Mesendoderm (in vitro differentiated cells): ENCODE data around the gene LRIG1.
A peak's percentile ranks its signal among the peaks of the same experiment; 100 is the strongest.

Source experiments
- DNase-seq: peaks from one replicate; pipeline ENCODE4 v3.0.0; 2013
- H2AK5ac ChIP-seq: 2 replicates; pipeline ENCODE4 v1.6.1; 2013; ENCODE audit warnings: low read length, inconsistent platforms
- H2BK120ac ChIP-seq: 2 replicates; pipeline ENCODE4 v1.6.1; 2013; ENCODE audit warnings: low read depth, mild to moderate bottlenecking, low read length, moderate library complexity, mixed read lengths
- H2BK15ac ChIP-seq: replicated peaks from 2 replicates; pipeline ENCODE4 v1.6.1; 2013; ENCODE audit warnings: low read depth, mild to moderate bottlenecking, moderate library complexity
- H2BK5ac ChIP-seq: 2 replicates; pipeline ENCODE4 v1.6.1; 2013; ENCODE audit warnings: low read length, inconsistent platforms
- H3K18ac ChIP-seq: 2 replicates; pipeline ENCODE4 v1.6.1; 2013; ENCODE audit warnings: mild to moderate bottlenecking, low read length, mixed read lengths
- H3K23ac ChIP-seq: one replicate; pipeline ENCODE4 v1.6.1; 2013; ENCODE audit warnings: low read length
- H3K27ac ChIP-seq: 2 replicates; pipeline ENCODE4 v1.5.1; 2013; ENCODE audit warnings: low read depth, mild to moderate bottlenecking, inconsistent platforms, low read length, moderate library complexity
- H3K27me3 ChIP-seq: 2 replicates; pipeline ENCODE4 v1.6.1; 2013; ENCODE audit warnings: low read length, control low read depth, mild to moderate bottlenecking, inconsistent platforms; ENCODE audit not compliant: insufficient read depth, poor library complexity
- H3K36me3 ChIP-seq: 2 replicates; pipeline ENCODE4 v1.6.1; 2013; ENCODE audit warnings: low read length, inconsistent platforms; ENCODE audit not compliant: control insufficient read depth, insufficient read depth
- H3K4ac ChIP-seq: one replicate; pipeline ENCODE4 v1.6.1; 2013; ENCODE audit warnings: low read depth, mild to moderate bottlenecking, low read length, moderate library complexity
- H3K4me1 ChIP-seq: 2 replicates; pipeline ENCODE4 v1.6.1; 2013; ENCODE audit warnings: low read depth, low read length, inconsistent platforms; ENCODE audit not compliant: control insufficient read depth
- H3K4me2 ChIP-seq: 2 replicates; pipeline ENCODE4 v1.6.1; 2013; ENCODE audit warnings: low read length
- H3K4me3 ChIP-seq: 2 replicates; pipeline ENCODE4 v1.5.1; 2013; ENCODE audit warnings: mild to moderate bottlenecking, low read length
- H3K56ac ChIP-seq: one replicate; pipeline ENCODE4 v1.6.1; 2013; ENCODE audit warnings: low read length
- H3K79me1 ChIP-seq: 2 replicates; pipeline ENCODE4 v1.6.1; 2013; ENCODE audit warnings: low read length, inconsistent platforms
- H3K79me2 ChIP-seq: 2 replicates; pipeline ENCODE4 v1.6.1; 2013; ENCODE audit warnings: mild to moderate bottlenecking, low read length; ENCODE audit not compliant: control insufficient read depth, insufficient read depth
- H3K9ac ChIP-seq: 2 replicates; pipeline ENCODE4 v1.6.1; 2013; ENCODE audit warnings: low read length, inconsistent platforms
- H4K5ac ChIP-seq: one replicate; pipeline ENCODE4 v1.6.1; 2013; ENCODE audit warnings: low read length
- H4K8ac ChIP-seq: one replicate; pipeline ENCODE4 v1.6.1; 2013; ENCODE audit warnings: low read depth, mild to moderate bottlenecking, control low read depth, low read length, moderate library complexity
- WGBS: extraction: QIAGEN DNeasy Blood & Tissue Kit; methylation state at CpG from one replicate; pipeline ENCODE4 v1.1.7; 2013; ENCODE audit warnings: low lambda C conversion rate, missing lambda C conversion rate; ENCODE audit not compliant: insufficient coverage; ENCODE audit errors: extremely low coverage; 5-methylcytosine and 5-hydroxymethylcytosine counted together

Gene LRIG1

GRCh38 chr3:66410976-66411375 lies 89.8 kb downstream of the LRIG1 start:
- H3K4ac ChIP-seq: no peak overlapping the region
- H2BK15ac ChIP-seq: no peak overlapping the region
- no peak overlapping the region for H3K27ac ChIP-seq
- H3K27me3 ChIP-seq: no peaks in the 10 kb centered on the region
- H3K4me1 ChIP-seq: peaks cover 7% of the 10 kb centered on the region
- peaks cover 2% of the 10 kb centered on the region for H3K36me3 ChIP-seq
- H3K9ac ChIP-seq: no peak overlapping the region
- no peak overlapping the region for H3K23ac ChIP-seq
- H3K4me2 ChIP-seq: no peak overlapping the region
- WGBS: no CpG with 5 or more reads among the region's 7 CpGs
- no peak overlapping the region for H4K5ac ChIP-seq
- H3K4me3 ChIP-seq: no peak overlapping the region
- no peak overlapping the region for H2AK5ac ChIP-seq
- peak overlapping the region; percentile 17 for H3K56ac ChIP-seq
- H2BK120ac ChIP-seq: no peak overlapping the region
- no peaks in the 10 kb centered on the region for H3K79me2 ChIP-seq
- no peak for DNase-seq
- H2BK5ac ChIP-seq: no peak overlapping the region
- no peak overlapping the region for H4K8ac ChIP-seq
- no peak overlapping the region for H3K18ac ChIP-seq
- H3K79me1 ChIP-seq: peaks cover 2% of the 10 kb centered on the region

DNA sequence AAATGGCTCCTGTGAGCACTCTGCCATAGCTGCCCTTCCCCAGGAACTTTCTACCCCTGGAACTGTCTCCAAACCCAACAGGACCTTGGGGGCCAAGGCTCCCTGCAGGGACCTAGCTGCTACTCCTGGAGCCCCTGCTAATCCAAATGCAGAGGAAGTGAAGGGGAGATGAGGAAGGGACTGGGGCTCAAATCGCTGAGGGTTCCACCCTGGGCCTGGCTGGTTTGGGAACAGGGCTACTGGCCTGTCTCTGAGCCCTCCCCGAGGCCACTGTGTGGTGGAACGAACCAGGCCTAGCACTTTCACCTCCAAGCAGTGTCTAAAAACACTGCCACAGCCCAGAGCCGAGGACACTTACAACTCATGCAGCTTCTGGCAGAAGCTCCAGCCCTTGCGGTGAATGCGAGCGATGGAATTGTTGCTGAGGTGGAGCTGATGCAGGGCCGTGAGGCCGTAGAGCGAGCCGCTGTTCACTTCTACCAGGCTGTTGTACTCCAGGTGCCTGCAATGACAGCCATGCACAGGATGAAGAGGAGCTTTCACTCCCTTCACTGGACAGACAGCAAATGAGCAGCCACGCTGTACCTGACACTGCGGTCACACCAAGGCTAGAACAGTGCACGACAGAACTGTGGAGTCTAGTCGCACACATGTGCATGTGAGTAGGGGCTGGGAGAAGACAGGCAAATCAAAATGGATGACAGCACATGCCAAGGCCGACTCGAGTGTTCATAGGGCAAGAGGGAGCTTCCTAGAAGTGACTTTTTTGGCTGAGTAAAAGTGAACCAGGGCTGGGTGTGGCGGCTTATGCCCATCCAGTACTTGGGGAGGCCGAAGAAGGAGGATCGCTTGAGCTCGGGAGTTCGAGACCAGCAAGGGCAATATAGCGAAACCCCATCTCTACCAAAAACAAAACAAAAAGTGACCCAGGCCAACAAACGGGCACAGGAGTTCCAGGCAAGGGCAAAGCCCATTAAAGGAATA lies 90.8 kb downstream of the LRIG1 start:
- H2AK5ac ChIP-seq: peak overlapping the region; percentile 20
- H2BK5ac ChIP-seq: no peak overlapping the region
- no peak overlapping the region for H4K8ac ChIP-seq
- H2BK120ac ChIP-seq: no peak overlapping the region
- no peak overlapping the region for H3K23ac ChIP-seq
- H4K5ac ChIP-seq: no peak overlapping the region
- H3K4me1 ChIP-seq: peaks cover 2% of the 10 kb centered on the region
- no peak overlapping the region for H3K27ac ChIP-seq
- H3K4me3 ChIP-seq: no peak overlapping the region
- H2BK15ac ChIP-seq: no peak overlapping the region
- no peaks in the 10 kb centered on the region for H3K79me2 ChIP-seq
- no peak for DNase-seq
- no peak overlapping the region for H3K18ac ChIP-seq
- no peak overlapping the region for H3K4ac ChIP-seq
- H3K79me1 ChIP-seq: peaks cover under 1% of the 10 kb centered on the region
- no CpG with 5 or more reads among the region's 24 CpGs for WGBS
- H3K4me2 ChIP-seq: no peak overlapping the region
- H3K27me3 ChIP-seq: no peaks in the 10 kb centered on the region
- no peak overlapping the region for H3K9ac ChIP-seq
- peaks cover 2% of the 10 kb centered on the region for H3K36me3 ChIP-seq
- peak overlapping the region; percentile 27 for H3K56ac ChIP-seq

- no peak overlapping the region for H3K4me3 ChIP-seq
- no peak overlapping the region for H3K23ac ChIP-seq
- WGBS: no CpG with 5 or more reads among the region's 14 CpGs
- no peak overlapping the region for H3K56ac ChIP-seq
- no peak overlapping the region for H3K4ac ChIP-seq
- H3K79me2 ChIP-seq: no peaks in the 10 kb centered on the region
- DNase-seq: peak; percentile 77
- H3K27me3 ChIP-seq: no peaks in the 10 kb centered on the region
- H3K9ac ChIP-seq: no peak overlapping the region
- H3K36me3 ChIP-seq: peaks cover 1% of the 10 kb centered on the region
- no peak overlapping the region for H4K8ac ChIP-seq
- H2AK5ac ChIP-seq: no peak overlapping the region
- H3K79me1 ChIP-seq: no peaks in the 10 kb centered on the region
- no peak overlapping the region for H2BK15ac ChIP-seq
- no peak overlapping the region for H3K27ac ChIP-seq
- no peaks in the 10 kb centered on the region for H3K4me1 ChIP-seq
- H3K18ac ChIP-seq: no peak overlapping the region
- no peak overlapping the region for H2BK5ac ChIP-seq
- H3K4me2 ChIP-seq: no peak overlapping the region
- H4K5ac ChIP-seq: no peak overlapping the region
- no peak overlapping the region for H2BK120ac ChIP-seq
Measured at GRCh38 chr3:66407611-66408218, 93.1 kb downstream of the LRIG1 start.

GRCh38 chr3:66406831-66407610 lies 93.8 kb downstream of the LRIG1 start:
- Histone ChIP-seq H3K27ac (no peak overlapping the region), H3K23ac (no peak overlapping the region), H3K36me3 (no peaks in the 10 kb centered on the region), H2AK5ac (no peak overlapping the region), H3K79me1 (no peaks in the 10 kb centered on the region), H4K5ac (no peak overlapping the region), H3K4me3 (no peak overlapping the region), H3K9ac (no peak overlapping the region), H3K18ac (no peak overlapping the region), H3K4ac (no peak overlapping the region), H3K4me1 (no peaks in the 10 kb centered on the region), H3K27me3 (no peaks in the 10 kb centered on the region), H3K79me2 (no peaks in the 10 kb centered on the region), H2BK15ac (no peak overlapping the region), H2BK5ac (no peak overlapping the region), H3K4me2 (no peak overlapping the region), H4K8ac (no peak overlapping the region), H2BK120ac (no peak overlapping the region), H3K56ac (no peak overlapping the region)
- WGBS: no CpG with 5 or more reads among the region's 17 CpGs
- DNase-seq: no peak

DNA sequence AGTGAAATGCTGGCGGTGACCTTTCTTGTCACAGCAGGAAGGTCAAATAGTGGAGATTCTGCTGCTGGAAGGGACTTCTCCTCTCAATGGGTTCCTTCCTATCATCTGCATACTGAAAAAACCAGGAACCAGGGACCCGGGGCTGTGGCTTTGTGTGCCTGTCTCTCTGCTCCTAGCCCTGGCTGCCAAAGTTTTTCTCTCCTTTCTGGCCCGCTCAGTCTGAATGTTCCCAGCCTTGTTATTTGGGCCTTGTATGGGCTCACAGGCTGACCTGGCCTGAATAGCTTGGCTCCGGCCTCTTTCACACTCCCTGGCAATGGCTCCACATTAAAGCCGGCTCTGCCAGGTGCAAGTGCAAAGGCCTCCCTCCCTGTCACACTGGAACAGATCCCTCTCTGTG lies 94.7 kb downstream of the LRIG1 start:
- H2AK5ac ChIP-seq: no peak overlapping the region
- H4K5ac ChIP-seq: no peak overlapping the region
- H3K27ac ChIP-seq: no peak overlapping the region
- H3K23ac ChIP-seq: no peak overlapping the region
- no peaks in the 10 kb centered on the region for H3K27me3 ChIP-seq
- H3K36me3 ChIP-seq: no peaks in the 10 kb centered on the region
- no peak for DNase-seq
- H3K56ac ChIP-seq: no peak overlapping the region
- no CpG with 5 or more reads among the region's 5 CpGs for WGBS
- no peaks in the 10 kb centered on the region for H3K79me2 ChIP-seq
- no peak overlapping the region for H2BK120ac ChIP-seq
- no peak overlapping the region for H3K4me3 ChIP-seq
- no peak overlapping the region for H3K4ac ChIP-seq
- no peak overlapping the region for H3K18ac ChIP-seq
- no peak overlapping the region for H4K8ac ChIP-seq
- no peaks in the 10 kb centered on the region for H3K4me1 ChIP-seq
- no peak overlapping the region for H3K4me2 ChIP-seq
- no peak overlapping the region for H2BK5ac ChIP-seq
- no peak overlapping the region for H2BK15ac ChIP-seq
- H3K79me1 ChIP-seq: no peaks in the 10 kb centered on the region
- no peak overlapping the region for H3K9ac ChIP-seq
